ENCODE results near the gene RAB25.

Gene RAB25

GRCh38 chr1:156097499-156098178 is 36.7 kb downstream of the RAB25 start:
- Histone ChIP-seq H3K27ac (ENCODE audit: poor library complexity, severe bottlenecking) (peak overlapping the region; percentile 51), H3K4me1 (ENCODE audit: insufficient read depth, poor library complexity, severe bottlenecking) (peaks cover 23% of the 10 kb centered on the region), H3K27me3 (ENCODE audit: insufficient read depth, poor library complexity, severe bottlenecking) (no peaks in the 10 kb centered on the region), H3K9me3 (ENCODE audit: severe bottlenecking) (no peaks in the 10 kb centered on the region), H3K4me3 (ENCODE audit: severe bottlenecking) (no peak overlapping the region), H3K36me3 (ENCODE audit: low read depth) (no peaks in the 10 kb centered on the region)
- no peak for DNase-seq (ENCODE audit: low spot score)
- TF ChIP-seq CTCF (IDR thresholded peaks at IDR 0.05; ENCODE audit: poor library complexity, severe bottlenecking): no peak
- ATAC-seq (ENCODE audit: low read depth): no peak

- Histone ChIP-seq H3K4me3 (ENCODE audit: severe bottlenecking) (no peak overlapping the region), H3K9me3 (ENCODE audit: severe bottlenecking) (no peaks in the 10 kb centered on the region), H3K27me3 (ENCODE audit: insufficient read depth, poor library complexity, severe bottlenecking) (no peaks in the 10 kb centered on the region), H3K36me3 (ENCODE audit: low read depth) (no peaks in the 10 kb centered on the region), H3K27ac (ENCODE audit: poor library complexity, severe bottlenecking) (no peak overlapping the region), H3K4me1 (ENCODE audit: insufficient read depth, poor library complexity, severe bottlenecking) (peaks cover 32% of the 10 kb centered on the region)
- no peak for DNase-seq (ENCODE audit: low spot score)
- TF ChIP-seq CTCF (IDR thresholded peaks at IDR 0.05; ENCODE audit: poor library complexity, severe bottlenecking): no peak
- ATAC-seq (ENCODE audit: low read depth): no peak
These were observed 37.8 kb downstream of the RAB25 start for GRCh38 chr1:156098784-156099183.

GRCh38 chr1:156099282-156099681 is 38.3 kb downstream of the RAB25 start:
- no peaks in the 10 kb centered on the region for H3K36me3 ChIP-seq (ENCODE audit: low read depth)
- H3K27ac ChIP-seq (ENCODE audit: poor library complexity, severe bottlenecking): no peak overlapping the region
- H3K4me3 ChIP-seq (ENCODE audit: severe bottlenecking): no peak overlapping the region
- no peak for ATAC-seq (ENCODE audit: low read depth)
- no peaks in the 10 kb centered on the region for H3K27me3 ChIP-seq (ENCODE audit: insufficient read depth, poor library complexity, severe bottlenecking)
- no peak for DNase-seq (ENCODE audit: low spot score)
- H3K4me1 ChIP-seq (ENCODE audit: insufficient read depth, poor library complexity, severe bottlenecking): peaks cover 37% of the 10 kb centered on the region
- no peaks in the 10 kb centered on the region for H3K9me3 ChIP-seq (ENCODE audit: severe bottlenecking)
- TF ChIP-seq CTCF (IDR thresholded peaks at IDR 0.05; ENCODE audit: poor library complexity, severe bottlenecking): no peak

GRCh38 chr1:156100205-156100995 is 39.4 kb downstream of the RAB25 start:
- Histone ChIP-seq H3K4me3 (ENCODE audit: severe bottlenecking) (no peak overlapping the region), H3K36me3 (ENCODE audit: low read depth) (no peaks in the 10 kb centered on the region), H3K4me1 (ENCODE audit: insufficient read depth, poor library complexity, severe bottlenecking) (peaks cover 48% of the 10 kb centered on the region), H3K9me3 (ENCODE audit: severe bottlenecking) (no peaks in the 10 kb centered on the region), H3K27me3 (ENCODE audit: insufficient read depth, poor library complexity, severe bottlenecking) (no peaks in the 10 kb centered on the region), H3K27ac (ENCODE audit: poor library complexity, severe bottlenecking) (peak overlapping the region; percentile 24)
- DNase-seq (ENCODE audit: low spot score) (no peak), ATAC-seq (ENCODE audit: low read depth) (0 out of 3 replicates have a peak, but pooled peaks have one; percentile 2)
- no peak for TF ChIP-seq CTCF (IDR thresholded peaks at IDR 0.05; ENCODE audit: poor library complexity, severe bottlenecking)

- H3K9me3 ChIP-seq (ENCODE audit: severe bottlenecking): no peaks in the 10 kb centered on the region
- DNase-seq (ENCODE audit: low spot score) (no peak), ATAC-seq (ENCODE audit: low read depth) (no peak)
- H3K4me3 ChIP-seq (ENCODE audit: severe bottlenecking): no peak overlapping the region
- no peaks in the 10 kb centered on the region for H3K36me3 ChIP-seq (ENCODE audit: low read depth)
- no peaks in the 10 kb centered on the region for H3K27me3 ChIP-seq (ENCODE audit: insufficient read depth, poor library complexity, severe bottlenecking)
- no peak overlapping the region for H3K27ac ChIP-seq (ENCODE audit: poor library complexity, severe bottlenecking)
- no peak for TF ChIP-seq CTCF (IDR thresholded peaks at IDR 0.05; ENCODE audit: poor library complexity, severe bottlenecking)
- peaks cover 46% of the 10 kb centered on the region for H3K4me1 ChIP-seq (ENCODE audit: insufficient read depth, poor library complexity, severe bottlenecking)
These were observed 40.9 kb downstream of the RAB25 start for GRCh38 chr1:156101880-156102279.

All from RWPE2 (cell line).